Hepatocyte (in vitro differentiated cells): ENCODE results near the gene JAKMIP3. TPM values are rescaled to one million over a fixed set of nuclear protein-coding genes. Genes with fewer than 3 reads are reported as not detected.
"Not testable (repeated sequence)": the region's sequence is repeated elsewhere in the genome, so short reads cannot be mapped to it uniquely, and the experiment has no call there.

ENCODE experiments used
- DNase-seq: peaks from one replicate; pipeline ENCODE4 v3.0.0-alpha.2; 2016; ENCODE audit warnings: low spot score
- H2AFZ ChIP-seq: fragments of 200-600 bp; sonication (generic); 2 replicates; pipeline ENCODE4 v1.6.0; 2016; ENCODE audit warnings: antibody characterized with exemption, mild to moderate bottlenecking
- H3K27ac ChIP-seq: fragments of 200-600 bp; sonication (generic); 2 replicates; pipeline ENCODE4 v1.5.1; 2016; ENCODE audit warnings: mild to moderate bottlenecking
- H3K27me3 ChIP-seq: fragments of 200-600 bp; sonication (generic); 2 replicates; pipeline ENCODE4 v1.6.1; 2016
- H3K36me3 ChIP-seq: fragments of 200-600 bp; sonication (generic); replicated peaks from 2 replicates; pipeline ENCODE4 v1.5.1; 2016; ENCODE audit warnings: low read depth; ENCODE audit not compliant: insufficient read depth
- H3K4me1 ChIP-seq: fragments of 200-600 bp; sonication (generic); 2 replicates; pipeline ENCODE4 v1.5.1; 2016; ENCODE audit warnings: mild to moderate bottlenecking, moderate library complexity; ENCODE audit not compliant: insufficient read depth
- H3K4me2 ChIP-seq: fragments of 200-600 bp; sonication (generic); 2 replicates; pipeline ENCODE4 v1.6.0; 2016
- H3K4me3 ChIP-seq: fragments of 200-600 bp; sonication (generic); 2 replicates; pipeline ENCODE4 v1.5.1; 2016; ENCODE audit warnings: mild to moderate bottlenecking
- H3K79me2 ChIP-seq: fragments of 200-600 bp; sonication (generic); 2 replicates; pipeline ENCODE4 v1.6.0; 2017; ENCODE audit warnings: mild to moderate bottlenecking
- H3K9me2 ChIP-seq: fragments of 200-600 bp; sonication (generic); replicated peaks from 2 replicates; pipeline ENCODE4 v1.6.0; 2017; ENCODE audit warnings: mild to moderate bottlenecking; ENCODE audit not compliant: insufficient read depth
- H3K9me3 ChIP-seq: fragments of 200-600 bp; sonication (generic); 2 replicates; pipeline ENCODE4 v1.5.1; 2016; ENCODE audit warnings: low read depth, mild to moderate bottlenecking
- H4K20me1 ChIP-seq: fragments of 200-600 bp; sonication (generic); 2 replicates; pipeline ENCODE4 v1.6.0; 2016; ENCODE audit warnings: mild to moderate bottlenecking; ENCODE audit not compliant: insufficient read depth, poor library complexity, severe bottlenecking
- CTCF ChIP-seq: fragments of 200-600 bp; sonication (generic); IDR thresholded peaks from 2 replicates; pipeline ENCODE4 v1.5.1; 2016; ENCODE audit warnings: antibody characterized with exemption, mild to moderate bottlenecking; ENCODE audit not compliant: poor library complexity
- EZH2 ChIP-seq: fragments of 200-600 bp; sonication (generic); IDR thresholded peaks from 2 replicates; pipeline ENCODE4 v1.6.1; 2016; ENCODE audit warnings: antibody characterized with exemption, mild to moderate bottlenecking, borderline replicate concordance
- EZH2phosphoT487 ChIP-seq: fragments of 200-600 bp; sonication (generic); IDR thresholded peaks from one replicate; pipeline ENCODE4 v1.6.1; 2018; ENCODE audit warnings: antibody characterized with exemption, mild to moderate bottlenecking, low read depth, moderate library complexity; ENCODE audit not compliant: unreplicated experiment, severe bottlenecking
- WGBS: methylation state at CpG from one replicate; pipeline ENCODE4 v1.1.6; 2016; ENCODE audit warnings: low lambda C conversion rate; ENCODE audit errors: missing lambda C conversion rate; 5-methylcytosine and 5-hydroxymethylcytosine counted together
- polyA plus RNA-seq: library from polyadenylated mRNA; unstranded; fragments of >200 nt; fragmentation: Nextera tagmentation; extraction: Ambion mirVana; gene quantifications from 2 replicates; pipeline ENCODE4 v1.2.1, GENCODE V29; 2016
- total RNA-seq: library from RNA; depleted of rRNA; stranded (reverse); fragments of >200 nt; gene quantifications from 2 replicates; pipeline ENCODE4 v1.2.3, GENCODE V29; 2014

Gene JAKMIP3
- total and polyA plus RNA-seq, 2 experiments from 2014 or later: 0.02 to 0.10 TPM

- no peak for TF ChIP-seq CTCF
- TF ChIP-seq EZH2phosphoT487: no peak
- TF ChIP-seq EZH2: no peak
- Histone ChIP-seq H3K27ac (no peak overlapping the region), H3K9me3 (no peaks in the 10 kb centered on the region), H2AFZ (no peak overlapping the region), H3K36me3 (no peaks in the 10 kb centered on the region), H3K9me2 (no peaks in the 10 kb centered on the region), H3K79me2 (no peaks in the 10 kb centered on the region), H3K4me2 (no peak overlapping the region), H4K20me1 (no peaks in the 10 kb centered on the region), H3K4me3 (no peak overlapping the region), H3K4me1 (no peaks in the 10 kb centered on the region), H3K27me3 (no peaks in the 10 kb centered on the region)
- WGBS: 93% methylated on average over 19 of the region's 19 CpGs
- DNase-seq: no peak
These were observed 10.9 kb downstream of the JAKMIP3 start for GRCh38 chr10:132076578-132077081.

- Histone ChIP-seq H3K36me3 (no peaks in the 10 kb centered on the region), H3K9me2 (no peaks in the 10 kb centered on the region), H3K4me3 (no peak overlapping the region), H3K9me3 (no peaks in the 10 kb centered on the region), H3K79me2 (no peaks in the 10 kb centered on the region), H3K4me1 (no peaks in the 10 kb centered on the region), H3K27ac (no peak overlapping the region), H2AFZ (no peak overlapping the region), H4K20me1 (no peaks in the 10 kb centered on the region), H3K27me3 (no peaks in the 10 kb centered on the region), H3K4me2 (no peak overlapping the region)
- no peak for DNase-seq
- TF ChIP-seq CTCF (no peak), EZH2phosphoT487 (no peak), EZH2 (no peak)
- WGBS: 81% methylated on average over 9 of the region's 9 CpGs
These were observed 11.3 kb downstream of the JAKMIP3 start for GRCh38 chr10:132077091-132077490.

GRCh38 chr10:132078746-132079345 is 13.1 kb downstream of the JAKMIP3 start:
- DNase-seq: peak; percentile 3
- WGBS: 84% methylated on average over 29 of the region's 30 CpGs
- no peak overlapping the region for H2AFZ ChIP-seq

GRCh38 chr10:132084384-132084783 is 18.6 kb downstream of the JAKMIP3 start:
- not testable (repeated sequence) for DNase-seq, H3K36me3 ChIP-seq, H3K27ac ChIP-seq, H3K9me3 ChIP-seq, H3K79me2 ChIP-seq, H4K20me1 ChIP-seq, H3K4me1 ChIP-seq, H3K4me2 ChIP-seq, H3K9me2 ChIP-seq, H3K27me3 ChIP-seq, H3K4me3 ChIP-seq, H2AFZ ChIP-seq
- 85% methylated on average over 2 of the region's 2 CpGs for WGBS

More at GRCh38 chr10:132078746-132079345, 13.1 kb downstream of the JAKMIP3 start:
- no peaks in the 10 kb centered on the region for H3K9me3 ChIP-seq
- H3K27ac ChIP-seq: no peak overlapping the region
- H3K4me1 ChIP-seq: no peaks in the 10 kb centered on the region
- no peak overlapping the region for H3K4me3 ChIP-seq
- no peak overlapping the region for H3K4me2 ChIP-seq
- H3K36me3 ChIP-seq: no peaks in the 10 kb centered on the region
- no peaks in the 10 kb centered on the region for H3K27me3 ChIP-seq
- no peaks in the 10 kb centered on the region for H3K79me2 ChIP-seq
- H4K20me1 ChIP-seq: no peaks in the 10 kb centered on the region
- no peaks in the 10 kb centered on the region for H3K9me2 ChIP-seq
- TF ChIP-seq EZH2phosphoT487 (no peak), CTCF (no peak), EZH2 (no peak)

GRCh38 chr10:132093236-132093635 is 27.5 kb downstream of the JAKMIP3 start:
- not testable (repeated sequence) for DNase-seq, H3K27ac ChIP-seq, H3K36me3 ChIP-seq, H4K20me1 ChIP-seq, H3K4me3 ChIP-seq, H3K9me2 ChIP-seq, H3K27me3 ChIP-seq, H3K79me2 ChIP-seq, H3K4me2 ChIP-seq, H2AFZ ChIP-seq, H3K4me1 ChIP-seq, H3K9me3 ChIP-seq
- 87% methylated on average over 10 of the region's 10 CpGs for WGBS
